Measurements from ENCODE around the gene FDCSP. TPM values are rescaled to one million over a fixed set of nuclear protein-coding genes. Genes with fewer than 3 reads are reported as not detected.

FDCSP gene
- total and polyA plus RNA-seq, 2 of the 13 experiments (the other 11 are each of a cell fraction or from before 2014, with no cell fraction given), result not detected

DNA sequence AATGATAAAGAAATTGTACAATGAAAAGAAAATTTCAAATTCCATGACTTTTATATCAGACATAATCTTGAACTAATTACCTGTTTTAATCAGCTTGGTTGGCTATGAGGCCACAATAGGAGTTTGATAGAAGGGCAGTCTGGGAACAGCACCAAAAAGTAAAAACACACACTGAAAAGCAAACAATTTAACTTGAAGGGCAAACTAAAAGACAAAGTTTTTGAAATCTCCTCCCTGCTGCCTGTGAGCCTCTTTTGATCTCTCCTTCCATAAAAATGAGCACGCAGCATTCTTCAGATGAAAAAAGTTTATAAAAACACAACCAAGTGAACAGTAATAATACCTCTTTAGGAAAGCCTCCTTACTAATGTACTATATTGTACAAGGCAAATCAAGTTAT, 22.3 kb upstream of the FDCSP start (continued):
- TF ChIP-seq, protein P1, sequence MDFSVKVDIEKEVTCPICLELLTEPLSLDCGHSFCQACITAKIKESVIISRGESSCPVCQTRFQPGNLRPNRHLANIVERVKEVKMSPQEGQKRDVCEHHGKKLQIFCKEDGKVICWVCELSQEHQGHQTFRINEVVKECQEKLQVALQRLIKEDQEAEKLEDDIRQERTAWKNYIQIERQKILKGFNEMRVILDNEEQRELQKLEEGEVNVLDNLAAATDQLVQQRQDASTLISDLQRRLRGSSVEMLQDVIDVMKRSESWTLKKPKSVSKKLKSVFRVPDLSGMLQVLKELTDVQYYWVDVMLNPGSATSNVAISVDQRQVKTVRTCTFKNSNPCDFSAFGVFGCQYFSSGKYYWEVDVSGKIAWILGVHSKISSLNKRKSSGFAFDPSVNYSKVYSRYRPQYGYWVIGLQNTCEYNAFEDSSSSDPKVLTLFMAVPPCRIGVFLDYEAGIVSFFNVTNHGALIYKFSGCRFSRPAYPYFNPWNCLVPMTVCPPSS (IDR thresholded peaks at IDR 0.05), result no peak
- TF ChIP-seq ZNF598 (CRISPR knock-in tag; IDR thresholded peaks at IDR 0.05; ENCODE audit: borderline replicate concordance) (no peak), SMARCE1 (IDR thresholded peaks at IDR 0.05; ENCODE audit: borderline replicate concordance) (no peak), ZSCAN20 (CRISPR knock-in tag; IDR thresholded peaks at IDR 0.05; ENCODE audit: borderline replicate concordance) (no peak), ZSCAN30 (CRISPR knock-in tag; IDR thresholded peaks at IDR 0.05) (no peak), HDAC2 (CRISPR knock-in tag; IDR thresholded peaks at IDR 0.05) (peak; percentile 34; the same call in 1 of the 2 replicates), RBFOX2 (IDR thresholded peaks at IDR 0.05; ENCODE audit: low read depth, low read length) (peak; percentile 68), ARID3A (IDR thresholded peaks at IDR 0.05; ENCODE audit: low read depth, low read length) (peak; percentile 58; the same call in 1 of the 2 replicates), FOXA3 (CRISPR knock-in tag; IDR thresholded peaks at IDR 0.05) (peak; percentile 16; the same call in 1 of the 2 replicates), ZMYM4 (CRISPR knock-in tag; IDR thresholded peaks at IDR 0.05) (peak; percentile 62; the same call in 1 of the 2 replicates), CEBPG (CRISPR knock-in tag; IDR thresholded peaks at IDR 0.05) (0 out of 2 replicates have a peak, but pooled peaks have one; percentile 14), KIAA2018 (CRISPR knock-in tag; IDR thresholded peaks at IDR 0.05; ENCODE audit: borderline replicate concordance) (no peak), HDAC6 (IDR thresholded peaks at IDR 0.05; ENCODE audit: low read depth, low read length) (no peak), DNMT3B (CRISPR knock-in tag; conservative IDR thresholded peaks at IDR 0.05) (no peak), PLRG1 (conservative IDR thresholded peaks at IDR 0.05) (no peak), ZSCAN31 (CRISPR knock-in tag; IDR thresholded peaks at IDR 0.05; ENCODE audit: low read depth) (no peak), ELF4 (CRISPR knock-in tag; IDR thresholded peaks at IDR 0.05; ENCODE audit: borderline replicate concordance) (no peak), ZNF331 (CRISPR knock-in tag; IDR thresholded peaks at IDR 0.05) (peak; percentile 26; the same call in 1 of the 2 replicates), ZNF460 (CRISPR knock-in tag; IDR thresholded peaks at IDR 0.05; ENCODE audit: borderline replicate concordance) (no peak)
- TF ChIP-seq, protein P2, sequence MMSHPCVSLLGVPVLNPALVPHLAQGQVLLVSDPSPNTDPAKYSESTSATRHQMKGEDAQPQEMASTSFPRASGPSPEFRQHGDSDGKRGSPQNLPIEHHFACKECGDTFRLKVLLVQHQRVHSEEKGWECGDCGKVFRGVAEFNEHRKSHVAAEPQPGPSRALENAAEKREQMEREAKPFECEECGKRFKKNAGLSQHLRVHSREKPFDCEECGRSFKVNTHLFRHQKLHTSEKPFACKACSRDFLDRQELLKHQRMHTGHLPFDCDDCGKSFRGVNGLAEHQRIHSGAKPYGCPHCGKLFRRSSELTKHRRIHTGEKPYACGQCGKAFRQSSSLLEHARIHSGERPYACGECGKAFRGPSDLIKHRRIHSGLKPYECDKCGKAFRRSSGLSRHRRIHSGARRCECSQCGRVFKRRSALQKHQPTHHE (CRISPR knock-in tag; IDR thresholded peaks at IDR 0.05; ENCODE audit: borderline replicate concordance), result no peak

Measured in HepG2 (cell line).